ENCODE results near the gene DDX54. TPM values are rescaled to one million over a fixed set of nuclear protein-coding genes. Genes with fewer than 3 reads are reported as not detected.

The DDX54 gene
- total and polyA plus RNA-seq, 2 of the 8 experiments (the other 6 are each of a cell fraction or from before 2014, with no cell fraction given), result 64.9 to 113 TPM

DNA sequence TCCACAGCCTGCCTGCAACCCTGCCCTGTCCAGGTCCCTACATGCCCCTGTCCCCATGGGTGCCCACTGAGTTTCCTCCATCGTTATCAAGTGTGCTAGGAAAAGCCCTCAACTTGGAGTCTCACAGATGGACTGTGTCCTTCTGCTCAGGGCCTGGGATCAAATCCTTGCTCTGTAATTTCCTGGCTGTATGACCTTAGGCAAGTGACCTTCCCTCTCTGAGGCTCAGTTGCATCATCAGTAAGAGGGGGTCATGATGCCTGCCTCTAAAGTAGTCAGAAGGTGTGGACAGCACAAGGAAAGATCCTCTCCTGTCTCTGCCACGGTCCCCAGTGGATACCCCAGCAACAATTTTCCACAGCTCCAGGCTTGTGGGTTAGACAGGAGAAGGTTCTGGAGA is 71.9 kb downstream of the DDX54 start:
- Histone ChIP-seq H3K79me1 (ENCODE audit: low read depth, low read length) (no peaks in the 10 kb centered on the region; the same call in 1 of the 2 replicates), H3K9ac (replicated peaks in 1 of 4; ENCODE audit: extremely low read depth in 1 of 4, low read depth in 3 of 4, low read length in 3 of 4) (no peak overlapping the region), H3K23me2 (ENCODE audit: low read depth, low read length) (no peaks in the 10 kb centered on the region), H3K36me3 (ENCODE audit: control insufficient read depth in 2 of 4, insufficient read depth in 4 of 4, low read length in 3 of 4) (no peaks in the 10 kb centered on the region), H3K79me2 (ENCODE audit: control insufficient read depth in 1 of 2, insufficient read depth in 2 of 2, low read length in 2 of 2) (no peaks in the 10 kb centered on the region), H2AK5ac (ENCODE audit: low read depth, low read length) (no peak overlapping the region), H3K9me3 (ENCODE audit: insufficient read depth in 2 of 2, low read depth in 1 of 2, low read length in 1 of 2) (no peaks in the 10 kb centered on the region), H4K5ac (ENCODE audit: insufficient read length, low read depth, low read length) (no peak overlapping the region), H2BK20ac (ENCODE audit: low read length) (no peak overlapping the region), H2BK15ac (ENCODE audit: low read length) (no peak overlapping the region), H3K23ac (ENCODE audit: insufficient read length) (no peak overlapping the region), H3K4me1 (replicated peaks in 1 of 4; ENCODE audit: control insufficient read depth in 3 of 4, insufficient read depth in 4 of 4, low read length in 3 of 4) (no peaks in the 10 kb centered on the region), H3K14ac (ENCODE audit: insufficient read length) (no peak overlapping the region), H3K27ac (ENCODE audit: low read depth, low read length) (no peak overlapping the region), H2BK120ac (replicated peaks; ENCODE audit: low read depth, low read length) (no peak overlapping the region), H3K27me3 (replicated peaks in 1 of 4; ENCODE audit: control insufficient read depth in 3 of 4, extremely low read depth in 1 of 4, insufficient read depth in 3 of 4, low read length in 3 of 4) (no peaks in the 10 kb centered on the region), H3K4me3 (ENCODE audit: extremely low read depth in 1 of 4, insufficient read depth in 2 of 4, low read depth in 3 of 4, low read length in 4 of 4) (no peak overlapping the region), H2BK12ac (ENCODE audit: low read depth, low read length) (no peak overlapping the region), H3K18ac (ENCODE audit: extremely low read depth, low read length) (no peak overlapping the region), H3K4me2 (ENCODE audit: insufficient read depth in 1 of 2, low read depth in 2 of 2, low read length in 2 of 2) (no peak overlapping the region), H4K91ac (replicated peaks; ENCODE audit: insufficient read length, low read length) (no peak overlapping the region), H2BK5ac (ENCODE audit: low read depth, low read length) (no peak overlapping the region), H4K8ac (ENCODE audit: extremely low read depth, insufficient read depth, low read length) (no peak overlapping the region), H4K20me1 (replicated peaks in 1 of 2; ENCODE audit: control insufficient read depth in 1 of 2, insufficient read depth in 2 of 2, low read length in 2 of 2) (no peaks in the 10 kb centered on the region), H2AFZ (ENCODE audit: low read length) (no peak overlapping the region), H3K56ac (replicated peaks; ENCODE audit: insufficient read length, low read depth, low read length) (no peak overlapping the region), H3K4ac (replicated peaks; ENCODE audit: insufficient read length, low read depth, low read length) (no peak overlapping the region)
- no peak for DNase-seq (ENCODE audit: low read depth in 1 of 2, low spot score in 2 of 2)
- POLR2A ChIA-PET (ENCODE audit: partially characterized antibody), result no interaction called here
- no peak for FAIRE-seq
- no peak for TF ChIP-seq SIX5 (IDR thresholded peaks at IDR 0.05; ENCODE audit: low read depth, low read length)
- TF ChIP-seq RFX5 (IDR thresholded peaks at IDR 0.05; ENCODE audit: borderline replicate concordance, low read depth, low read length), result no peak
- TF ChIP-seq HDAC2 (IDR thresholded peaks at IDR 0.05; ENCODE audit: borderline replicate concordance in 1 of 2, low read depth in 2 of 2, low read length in 2 of 2), result no peak
- TF ChIP-seq POU5F1 (IDR thresholded peaks at IDR 0.05; ENCODE audit: low read depth, low read length), result no peak
- no peak for TF ChIP-seq HDAC6 (IDR thresholded peaks at IDR 0.05; ENCODE audit: low read depth, low read length)
- TF ChIP-seq CHD2 (IDR thresholded peaks at IDR 0.05; ENCODE audit: low read length), result no peak
- no peak for TF ChIP-seq YY1 (IDR thresholded peaks at IDR 0.05; ENCODE audit: low read depth, low read length)
- 94% methylated on average over 2 of the region's 2 CpGs; no CpG with 5 or more reads in 1 of the 2 experiments for WGBS, 2 experiments (ENCODE audit: extremely low coverage in 1 of 2, insufficient coverage in 1 of 2, insufficient read length in 1 of 2, insufficient replicate concordance in 2 of 2, low coverage in 1 of 2, low lambda C conversion rate in 2 of 2, missing lambda C conversion rate in 1 of 2)
- CTCF ChIA-PET (ENCODE audit: partially characterized antibody), result interaction anchor here (1.2 to 1.3 kb wide), 2 partner anchors 9 to 22 kb away, joined by 3 to 5 read pairs; partner anchors contain the start of gene RASAL1
